Diencephalon (tissue), 1 donor: ENCODE data around the gene PCDHGB7. TPM values are rescaled to one million over a fixed set of nuclear protein-coding genes. Genes with fewer than 3 reads are reported as not detected.

ENCODE experiments used
- total RNA-seq: library from RNA; depleted of rRNA; stranded (reverse); fragments of >200 nt; gene quantifications from one replicate; pipeline ENCODE4 v1.2.3, GENCODE V29; 2014

The PCDHGB7 gene
- 18.2 TPM for total RNA-seq

GRCh38 chr5:141417494-141418172, at the start of gene PCDHGB7:
Gene PCDHGB7 (plus strand): TSS chr5:141417677. CDS start chr5:141417860, 183 bp downstream.

GRCh38 chr5:141369994-141370848, 47.3 kb upstream of the PCDHGB7 start, which contains the start of gene PCDHGB3:
Gene PCDHGB3 (plus strand): TSS chr5:141370242. CDS start chr5:141370395, 153 bp downstream.

GRCh38 chr5:141373673-141374317, 43.7 kb upstream of the PCDHGB7 start, which contains the start of gene PCDHGA6:
Gene PCDHGA6 (plus strand): TSS chr5:141373891. CDS start chr5:141374084, 193 bp downstream.

GRCh38 chr5:141382469-141383294, 34.8 kb upstream of the PCDHGB7 start, which contains the start of gene PCDHGA7:
Gene PCDHGA7 (plus strand): TSS chr5:141382742. CDS start chr5:141382900, 158 bp downstream.

GRCh38 chr5:141387557-141388311, 29.7 kb upstream of the PCDHGB7 start, which contains the start of gene PCDHGB4:
Gene PCDHGB4 (plus strand): TSS chr5:141387698. CDS start chr5:141387885, 187 bp downstream.

GRCh38 chr5:141392429-141393198, 24.9 kb upstream of the PCDHGB7 start, which contains the start of gene PCDHGA8:
Gene PCDHGA8 (plus strand): TSS chr5:141392633. CDS start chr5:141392814, 181 bp downstream.

GRCh38 chr5:141397756-141398551, 19.5 kb upstream of the PCDHGB7 start, which contains the start of gene PCDHGB5:
Gene PCDHGB5 (plus strand): TSS chr5:141397947. CDS start chr5:141398128, 181 bp downstream.

GRCh38 chr5:141402553-141403243, 14.8 kb upstream of the PCDHGB7 start, which contains the start of gene PCDHGA9:
Gene PCDHGA9 (plus strand): TSS chr5:141402778. CDS start chr5:141402953, 175 bp downstream.

GRCh38 chr5:141407790-141408505, 9.5 kb upstream of the PCDHGB7 start, which contains the start of gene PCDHGB6:
Gene PCDHGB6 (plus strand): TSS chr5:141408021. CDS start chr5:141408203, 182 bp downstream.

GRCh38 chr5:141412854-141413539, 4.5 kb upstream of the PCDHGB7 start, which contains the start of gene PCDHGA10:
Gene PCDHGA10 (plus strand): TSS chr5:141412987. CDS start chr5:141413176, 189 bp downstream.

GRCh38 chr5:141420855-141421488, 3.5 kb downstream of the PCDHGB7 start, which contains the start of gene PCDHGA11:
Gene PCDHGA11 (plus strand): TSS chr5:141421051. CDS start chr5:141421228, 177 bp downstream.

GRCh38 chr5:141430332-141431113, 13.0 kb downstream of the PCDHGB7 start, which contains the start of gene PCDHGA12:
Gene PCDHGA12 (plus strand): TSS chr5:141430507. CDS start chr5:141430760, 253 bp downstream.

